SU-DHL-6 (cell line): Measurements from ENCODE around the gene ADIRF.
"Not testable (repeated sequence)": the region's sequence is repeated elsewhere in the genome, so short reads cannot be mapped to it uniquely, and the experiment has no call there.

Experiments
- H2AFZ ChIP-seq: fragments of 200-600 bp; sonication (generic); 2 replicates; pipeline ENCODE4 v1.6.1; 2014; ENCODE audit warnings: low read depth, mild to moderate bottlenecking, moderate library complexity, mixed read lengths, antibody characterized with exemption, low read length; ENCODE audit not compliant: severe bottlenecking
- H3F3A ChIP-seq: fragments of 200-600 bp; shearing (Covaris generic); 2 replicates; pipeline ENCODE4 v1.6.0; 2016; ENCODE audit warnings: antibody characterized with exemption, mild to moderate bottlenecking; ENCODE audit not compliant: insufficient read depth
- H3K27ac ChIP-seq: fragments of 200-600 bp; sonication (generic); 2 replicates; pipeline ENCODE4 v1.5.1; 2016; ENCODE audit warnings: low read depth, mild to moderate bottlenecking, low read length, moderate library complexity, mixed read lengths
- H3K27me3 ChIP-seq: fragments of 200-600 bp; sonication (generic), shearing (Covaris generic); 2 replicates; pipeline ENCODE4 v1.6.0; 2014; ENCODE audit warnings: mild to moderate bottlenecking, low read length
- H3K36me3 ChIP-seq: fragments of 200-600 bp; sonication (generic); 2 replicates; pipeline ENCODE4 v1.6.1; 2014; ENCODE audit warnings: mild to moderate bottlenecking, low read length, mixed read lengths
- H3K4me2 ChIP-seq: fragments of 300-600, 200-600 bp; shearing (Covaris generic), sonication (generic); 2 replicates; pipeline ENCODE4 v1.6.0; 2014; ENCODE audit warnings: low read length, low read depth, mild to moderate bottlenecking; ENCODE audit not compliant: poor library complexity, severe bottlenecking
- H3K4me3 ChIP-seq: fragments of 200-600 bp; sonication (generic); 2 replicates; pipeline ENCODE4 v1.5.1; 2014; ENCODE audit warnings: antibody characterized with exemption, low read length, mild to moderate bottlenecking, mixed read lengths; ENCODE audit not compliant: insufficient read depth, poor library complexity, severe bottlenecking
- H3K79me2 ChIP-seq: fragments of 200-600 bp; sonication (generic); 2 replicates; pipeline ENCODE4 v1.6.1; 2014; ENCODE audit warnings: mild to moderate bottlenecking, low read length, moderate library complexity; ENCODE audit not compliant: insufficient read depth
- H3K9ac ChIP-seq: fragments of 200-600 bp; sonication (generic); 2 replicates; pipeline ENCODE4 v1.7.0; 2014; ENCODE audit warnings: mild to moderate bottlenecking, low read length
- H3K9me2 ChIP-seq: fragments of 200-600 bp; sonication (generic); replicated peaks from 2 replicates; pipeline ENCODE4 v1.6.1; 2014; ENCODE audit warnings: low read length; ENCODE audit not compliant: insufficient read depth
- H3K9me3 ChIP-seq: fragments of 200-600 bp; sonication (generic); 2 replicates; pipeline ENCODE4 v1.6.1; 2014; ENCODE audit warnings: low read length, mixed read lengths; ENCODE audit not compliant: insufficient read depth
- H4K20me1 ChIP-seq: fragments of 200-600 bp; sonication (generic); 2 replicates; pipeline ENCODE4 v1.6.1; 2014; ENCODE audit warnings: low read depth, mild to moderate bottlenecking, antibody characterized with exemption, low read length, moderate library complexity, mixed read lengths
- EZH2phosphoT487 ChIP-seq: fragments of 200-600 bp; sonication (generic), shearing (Covaris generic); conservative IDR thresholded peaks from 2 replicates; pipeline ENCODE4 v1.6.1; 2018; ENCODE audit warnings: mild to moderate bottlenecking, antibody characterized with exemption, low read length, moderate library complexity, mixed read lengths
- TF ChIP-seq, protein P1 (sequence below): fragments of 200-600 bp; sonication (generic); IDR thresholded peaks from one replicate; pipeline ENCODE4 v1.5.1; 2017; ENCODE audit warnings: antibody characterized with exemption, mild to moderate bottlenecking, low read length, moderate library complexity; ENCODE audit not compliant: insufficient read depth, poor library complexity, severe bottlenecking

The ADIRF gene

DNA sequence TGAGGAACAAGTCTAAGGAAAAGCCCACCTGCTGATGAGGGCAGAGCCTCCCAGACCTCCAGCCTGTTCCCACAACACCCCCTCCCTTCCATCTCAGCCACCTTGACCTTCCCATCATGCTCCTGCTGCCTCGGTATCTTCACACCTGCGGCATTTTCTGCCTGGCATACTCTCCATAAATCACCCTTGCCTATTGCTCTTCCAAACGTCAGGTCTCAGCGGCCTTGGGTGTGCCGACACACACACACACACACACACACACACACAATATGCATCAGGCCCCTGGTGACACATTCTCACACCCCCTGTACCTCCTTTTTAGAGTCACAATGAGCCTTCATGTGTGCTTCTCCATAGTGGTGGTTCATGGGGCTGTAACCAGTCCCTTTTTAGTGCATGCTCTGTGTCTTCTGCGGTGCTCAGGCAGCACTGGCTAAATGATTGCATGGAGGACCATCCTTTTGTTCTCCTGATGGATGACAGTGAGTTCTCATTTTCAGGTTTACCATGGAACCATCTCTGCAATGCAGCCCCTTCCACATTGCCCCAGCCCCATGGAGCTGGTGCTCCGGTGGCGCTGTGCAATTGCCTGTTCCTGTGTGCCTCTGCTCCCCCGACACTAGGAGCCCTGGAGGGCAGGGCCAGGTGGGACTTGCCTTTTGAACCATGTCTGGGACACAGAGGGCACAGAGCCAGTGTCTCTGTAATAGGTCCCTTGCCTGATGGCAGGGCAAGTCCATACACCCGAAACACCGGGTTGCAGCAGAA is 4.5 kb downstream of the ADIRF start:
- no peak overlapping the region for H3K27ac ChIP-seq
- no peaks in the 10 kb centered on the region for H3K79me2 ChIP-seq
- H4K20me1 ChIP-seq: no peaks in the 10 kb centered on the region
- no peaks in the 10 kb centered on the region for H3F3A ChIP-seq
- no peaks in the 10 kb centered on the region for H3K9me3 ChIP-seq
- TF ChIP-seq EZH2phosphoT487: no peak
- TF ChIP-seq, protein P1, sequence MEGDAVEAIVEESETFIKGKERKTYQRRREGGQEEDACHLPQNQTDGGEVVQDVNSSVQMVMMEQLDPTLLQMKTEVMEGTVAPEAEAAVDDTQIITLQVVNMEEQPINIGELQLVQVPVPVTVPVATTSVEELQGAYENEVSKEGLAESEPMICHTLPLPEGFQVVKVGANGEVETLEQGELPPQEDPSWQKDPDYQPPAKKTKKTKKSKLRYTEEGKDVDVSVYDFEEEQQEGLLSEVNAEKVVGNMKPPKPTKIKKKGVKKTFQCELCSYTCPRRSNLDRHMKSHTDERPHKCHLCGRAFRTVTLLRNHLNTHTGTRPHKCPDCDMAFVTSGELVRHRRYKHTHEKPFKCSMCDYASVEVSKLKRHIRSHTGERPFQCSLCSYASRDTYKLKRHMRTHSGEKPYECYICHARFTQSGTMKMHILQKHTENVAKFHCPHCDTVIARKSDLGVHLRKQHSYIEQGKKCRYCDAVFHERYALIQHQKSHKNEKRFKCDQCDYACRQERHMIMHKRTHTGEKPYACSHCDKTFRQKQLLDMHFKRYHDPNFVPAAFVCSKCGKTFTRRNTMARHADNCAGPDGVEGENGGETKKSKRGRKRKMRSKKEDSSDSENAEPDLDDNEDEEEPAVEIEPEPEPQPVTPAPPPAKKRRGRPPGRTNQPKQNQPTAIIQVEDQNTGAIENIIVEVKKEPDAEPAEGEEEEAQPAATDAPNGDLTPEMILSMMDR: no peak
- H2AFZ ChIP-seq: no peak overlapping the region
- H3K27me3 ChIP-seq: no peaks in the 10 kb centered on the region
- H3K4me2 ChIP-seq: no peak overlapping the region
- H3K36me3 ChIP-seq: no peaks in the 10 kb centered on the region
- no peaks in the 10 kb centered on the region for H3K9me2 ChIP-seq
- no peak overlapping the region for H3K9ac ChIP-seq
- H3K4me3 ChIP-seq: no peak overlapping the region

DNA sequence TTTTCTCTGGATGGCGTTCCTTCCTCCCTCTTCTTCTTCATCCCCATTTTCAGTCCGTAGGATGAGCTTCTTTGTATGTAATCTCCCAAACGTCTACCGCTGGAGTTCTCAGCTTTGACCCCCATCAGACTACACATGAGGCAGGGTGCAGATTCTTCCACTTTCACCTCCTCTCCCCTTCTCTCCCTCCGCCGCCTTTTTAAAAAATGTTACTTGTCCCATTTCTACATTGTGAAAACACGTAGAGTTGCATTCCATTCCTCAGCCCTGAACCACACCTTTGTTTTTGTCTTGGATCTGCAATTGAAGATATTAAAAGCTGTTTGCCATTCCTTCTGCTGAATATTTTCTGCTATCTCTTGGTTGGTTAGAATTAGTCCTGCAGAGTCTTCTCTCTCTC is 6.2 kb downstream of the ADIRF start:
- Histone ChIP-seq H2AFZ (no peak overlapping the region), H3K4me3 (no peak overlapping the region), H3K79me2 (no peaks in the 10 kb centered on the region), H4K20me1 (no peaks in the 10 kb centered on the region), H3K4me2 (no peak overlapping the region), H3F3A (no peaks in the 10 kb centered on the region), H3K9me3 (no peaks in the 10 kb centered on the region), H3K27ac (no peak overlapping the region), H3K9me2 (no peaks in the 10 kb centered on the region), H3K9ac (no peak overlapping the region), H3K27me3 (no peaks in the 10 kb centered on the region), H3K36me3 (no peaks in the 10 kb centered on the region)
- TF ChIP-seq, protein P1: no peak

DNA sequence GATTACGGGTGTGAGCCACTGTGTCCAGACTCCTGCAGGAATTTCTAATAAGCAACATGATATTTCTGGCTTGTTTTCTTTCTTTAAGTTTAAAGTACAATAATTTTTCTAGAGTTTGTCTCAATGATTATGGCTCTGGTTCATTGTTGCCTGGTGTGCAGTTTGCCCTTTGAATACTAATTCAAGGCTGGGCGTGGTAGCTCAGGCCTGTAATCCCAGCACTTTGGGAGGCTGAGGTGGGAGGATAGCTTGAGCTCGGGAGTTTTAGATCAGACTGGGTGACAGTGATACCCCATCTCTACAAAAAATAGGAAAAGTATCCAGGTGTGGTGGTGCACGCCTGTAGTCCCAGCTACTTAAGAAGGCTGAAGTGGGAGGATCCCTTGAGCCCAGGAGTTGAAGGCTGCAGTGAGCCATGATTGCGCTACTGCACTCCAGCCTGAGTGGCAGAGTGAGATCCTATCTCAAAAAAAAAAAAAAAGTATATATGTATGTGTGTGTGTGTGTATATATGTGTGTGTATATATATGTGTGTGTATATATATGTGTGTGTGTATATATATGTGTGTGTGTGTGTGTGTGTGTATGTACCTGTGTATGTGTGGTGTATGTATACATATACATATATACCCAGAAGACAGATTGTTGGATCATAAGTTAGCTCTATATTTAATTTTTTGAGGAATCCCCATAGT is 8.2 kb downstream of the ADIRF start:
- H3K27me3 ChIP-seq: no peaks in the 10 kb centered on the region
- no peak overlapping the region for H2AFZ ChIP-seq
- H3K4me3 ChIP-seq: no peak overlapping the region
- no peaks in the 10 kb centered on the region for H3K9me3 ChIP-seq
- TF ChIP-seq, protein P1: no peak
- TF ChIP-seq EZH2phosphoT487: no peak
- H3K9me2 ChIP-seq: no peaks in the 10 kb centered on the region
- no peak overlapping the region for H3K27ac ChIP-seq
- H3K9ac ChIP-seq: no peak overlapping the region
- no peaks in the 10 kb centered on the region for H4K20me1 ChIP-seq
- H3K79me2 ChIP-seq: no peaks in the 10 kb centered on the region
- no peaks in the 10 kb centered on the region for H3F3A ChIP-seq
- H3K36me3 ChIP-seq: no peaks in the 10 kb centered on the region
- no peak overlapping the region for H3K4me2 ChIP-seq

DNA sequence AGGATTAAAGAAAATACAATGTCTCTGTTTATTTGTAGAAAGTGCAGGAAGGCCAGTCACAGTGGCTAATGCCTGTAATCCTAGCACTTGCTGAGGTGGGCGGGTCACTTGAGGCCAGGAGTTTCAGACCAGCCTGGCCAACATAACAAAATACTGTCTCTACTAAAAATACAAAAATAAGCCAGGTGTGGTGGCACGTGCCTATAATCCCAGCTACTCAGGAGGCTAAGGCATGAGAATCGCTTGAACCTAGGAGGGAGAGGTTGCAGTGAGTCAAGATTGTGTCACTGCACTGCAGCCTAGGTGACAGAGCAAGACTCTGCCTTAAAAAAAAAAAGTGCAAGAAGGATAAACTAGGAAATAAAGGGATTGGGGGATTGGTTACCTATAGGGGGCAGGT is 10.2 kb downstream of the ADIRF start:
- H3K9me2 ChIP-seq, H3K9ac ChIP-seq, H3K9me3 ChIP-seq, H3F3A ChIP-seq, H3K27ac ChIP-seq, H3K79me2 ChIP-seq, H3K4me2 ChIP-seq, H3K4me3 ChIP-seq, H3K27me3 ChIP-seq, H3K36me3 ChIP-seq, H4K20me1 ChIP-seq, H2AFZ ChIP-seq: not testable (repeated sequence)
